GM12864 (cell line): ENCODE data around the gene KPNA1.

Experiments used
- DNase-seq: peaks from one replicate; pipeline ENCODE4 v3.0.0-alpha.2; 2011; ENCODE audit warnings: low read depth
- H3K4me3 ChIP-seq: 2 replicates; pipeline ENCODE4 v1.5.1; 2011; ENCODE audit warnings: mild to moderate bottlenecking, low read depth, low read length, control low read depth
- CTCF ChIP-seq: IDR thresholded peaks from 2 replicates; pipeline ENCODE4 v1.5.1; 2011; ENCODE audit warnings: low read depth, mild to moderate bottlenecking, moderate library complexity, low read length, control low read depth, inconsistent platforms; ENCODE audit errors: missing control alignments

KPNA1 gene

GRCh38 chr3:122476532-122476931, 38.2 kb downstream of the KPNA1 start:
- DNase-seq, result no peak
- no peak overlapping the region for H3K4me3 ChIP-seq
- TF ChIP-seq CTCF, result no peak

GRCh38 chr3:122475316-122475715, 39.4 kb downstream of the KPNA1 start:
- no peak for TF ChIP-seq CTCF
- DNase-seq, result no peak
- H3K4me3 ChIP-seq, result no peak overlapping the region

GRCh38 chr3:122469659-122470058, 45.1 kb downstream of the KPNA1 start:
- DNase-seq, result no peak
- H3K4me3 ChIP-seq, result no peak overlapping the region
- TF ChIP-seq CTCF, result no peak

- TF ChIP-seq CTCF, result no peak
- DNase-seq, result no peak
- no peak overlapping the region for H3K4me3 ChIP-seq
Measured at GRCh38 chr3:122468896-122469533, 45.7 kb downstream of the KPNA1 start.

GRCh38 chr3:122466701-122467240, 48.0 kb downstream of the KPNA1 start:
- DNase-seq, result no peak
- no peak for TF ChIP-seq CTCF
- no peak overlapping the region for H3K4me3 ChIP-seq

- no peak for DNase-seq
- no peak overlapping the region for H3K4me3 ChIP-seq
- no peak for TF ChIP-seq CTCF
Measured at GRCh38 chr3:122464659-122465058, 50.1 kb downstream of the KPNA1 start.

- no peak overlapping the region for H3K4me3 ChIP-seq
- TF ChIP-seq CTCF, result no peak
- DNase-seq, result no peak
Measured at GRCh38 chr3:122462406-122462805, 52.3 kb downstream of the KPNA1 start.
